Hematopoietic multipotent progenitor cell treated with erythropoietin and hydrocortisone succinate and interleukin-3 and kit ligand, for 6 days (in vitro differentiated cells): ENCODE data around the gene NFYA.

ENCODE experiments used
- DNase-seq: peaks from one replicate; pipeline ENCODE4 v3.0.0-alpha.2; 2015

NFYA gene

DNA sequence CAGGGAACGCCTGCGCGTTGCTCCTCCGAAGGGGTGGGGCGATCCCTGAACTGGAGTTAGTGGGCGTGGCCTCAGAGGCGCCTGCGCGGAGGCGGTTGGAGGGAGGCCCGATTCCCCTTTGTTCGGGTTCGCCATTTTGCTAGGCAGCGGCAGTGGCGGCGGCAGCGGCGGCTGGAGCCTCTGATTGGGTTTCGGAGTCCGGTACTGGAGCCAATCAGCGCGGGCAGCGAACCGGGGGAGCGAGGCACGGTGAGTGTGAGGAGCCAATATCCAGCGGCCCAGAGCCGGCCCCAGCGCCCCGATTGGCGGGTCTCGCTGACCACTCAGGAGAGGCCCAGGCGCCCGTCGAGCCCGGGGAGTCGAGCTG is at the start of gene NFYA:
NFYA (plus strand) TSS at position 139 of the 367 bp plus-strand sequence. CDS start 6,116 bp downstream, outside the sequence.
- DNase-seq: no peak

DNA sequence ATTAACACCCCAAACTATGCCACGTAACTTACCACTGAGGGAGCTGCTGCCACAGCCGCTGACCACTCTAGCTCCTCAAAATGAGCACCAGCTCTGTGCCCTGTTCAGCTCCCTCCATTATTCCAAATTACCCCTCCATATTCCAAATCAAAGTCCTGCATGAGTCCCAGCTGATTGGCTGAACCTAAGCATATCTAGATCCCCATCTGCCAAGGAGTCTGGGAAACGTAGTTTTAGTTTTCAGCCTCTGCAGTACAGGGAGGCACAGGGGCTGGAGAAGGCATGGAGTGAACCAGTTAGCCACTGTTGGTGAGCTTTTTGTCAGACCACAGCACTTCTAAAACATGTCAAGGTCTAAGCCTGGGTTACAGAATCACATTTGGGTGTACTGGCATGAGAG is 49.7 kb upstream of the NFYA start:
- no peak for DNase-seq

DNA sequence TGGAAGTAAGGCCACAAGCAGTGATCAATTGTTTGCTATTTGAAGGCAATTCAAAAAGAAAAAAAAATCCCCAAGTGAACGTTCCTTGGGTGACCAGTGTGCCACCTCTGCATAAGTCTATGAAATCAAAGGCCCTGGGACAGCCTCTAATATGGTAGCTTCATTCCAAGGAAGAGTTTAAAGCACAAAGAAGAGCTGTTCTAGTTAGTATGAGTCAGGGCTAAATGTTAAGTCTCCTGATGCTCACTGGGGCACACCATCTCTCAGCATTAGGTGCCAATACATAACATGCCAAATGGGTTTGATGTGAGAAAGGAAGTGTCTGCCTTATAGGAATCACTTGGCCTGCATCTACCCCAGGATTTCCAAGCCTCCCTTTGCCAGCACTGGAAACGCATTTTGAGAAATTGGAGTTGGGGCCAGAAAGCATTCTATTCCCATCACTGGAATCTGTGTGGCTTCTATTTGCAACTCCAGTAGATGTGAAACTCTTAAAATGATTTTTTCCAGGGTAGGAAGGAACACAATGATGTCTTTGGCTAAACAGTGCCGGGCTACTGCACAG is 46.7 kb upstream of the NFYA start:
- no peak for DNase-seq

DNA sequence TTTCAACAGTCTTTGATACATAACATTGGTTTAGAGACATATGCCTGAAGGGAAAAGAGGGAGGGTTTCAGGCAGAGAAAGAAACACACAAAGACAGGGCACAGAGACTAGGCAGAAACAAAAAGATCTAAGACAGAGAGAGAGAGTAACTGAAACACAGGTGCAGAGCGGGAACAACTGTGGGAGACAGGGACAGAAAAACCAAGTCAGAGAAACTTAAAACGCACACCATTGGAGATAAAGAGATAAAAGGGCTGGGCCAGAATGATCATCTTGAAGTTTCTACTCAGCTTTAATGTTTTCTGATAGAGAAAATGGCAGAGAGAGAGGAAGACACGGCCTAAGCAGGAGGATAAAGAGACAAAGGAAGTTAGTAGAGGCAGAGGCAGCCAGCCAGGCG is 45.5 kb upstream of the NFYA start:
- peak; percentile 36 for DNase-seq

DNA sequence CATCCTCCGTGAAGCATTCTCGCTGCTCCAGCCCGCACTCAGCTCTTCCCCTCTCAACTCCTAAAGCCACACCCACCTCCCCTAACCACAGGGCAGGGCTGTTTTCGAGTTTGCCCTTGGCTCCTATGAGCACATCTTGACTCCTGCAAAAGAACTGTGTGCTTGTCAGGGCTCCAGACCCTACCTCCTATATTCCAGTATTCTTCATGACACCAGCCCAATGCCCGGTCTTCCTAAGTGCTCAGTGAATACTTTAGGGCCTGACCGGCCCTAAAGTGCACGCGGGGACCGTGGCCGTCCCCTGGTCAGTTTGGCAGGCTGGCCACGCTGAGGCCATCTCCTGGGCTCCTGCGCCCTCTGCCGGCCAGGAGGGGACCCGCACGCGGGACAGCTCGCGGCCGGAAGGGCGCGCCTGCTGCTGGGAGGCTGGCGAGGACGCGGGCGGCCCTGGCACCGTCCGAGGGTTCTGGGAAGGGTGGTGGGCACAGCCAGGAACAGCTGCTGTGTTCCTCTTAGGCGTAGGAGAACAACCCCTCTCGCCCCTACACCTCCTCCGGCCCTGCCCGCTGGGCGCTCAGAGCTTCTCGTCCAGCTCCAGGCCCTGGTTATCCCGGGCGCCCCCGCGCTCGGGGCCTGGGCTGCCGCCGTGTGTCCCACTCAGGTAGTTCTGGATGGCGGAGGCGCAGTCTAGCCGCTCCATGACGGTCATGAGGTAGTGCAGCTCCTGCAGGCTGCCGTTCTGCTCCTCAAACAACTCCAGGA is 44.8 kb upstream of the NFYA start:
- DNase-seq: peak; percentile 92

DNA sequence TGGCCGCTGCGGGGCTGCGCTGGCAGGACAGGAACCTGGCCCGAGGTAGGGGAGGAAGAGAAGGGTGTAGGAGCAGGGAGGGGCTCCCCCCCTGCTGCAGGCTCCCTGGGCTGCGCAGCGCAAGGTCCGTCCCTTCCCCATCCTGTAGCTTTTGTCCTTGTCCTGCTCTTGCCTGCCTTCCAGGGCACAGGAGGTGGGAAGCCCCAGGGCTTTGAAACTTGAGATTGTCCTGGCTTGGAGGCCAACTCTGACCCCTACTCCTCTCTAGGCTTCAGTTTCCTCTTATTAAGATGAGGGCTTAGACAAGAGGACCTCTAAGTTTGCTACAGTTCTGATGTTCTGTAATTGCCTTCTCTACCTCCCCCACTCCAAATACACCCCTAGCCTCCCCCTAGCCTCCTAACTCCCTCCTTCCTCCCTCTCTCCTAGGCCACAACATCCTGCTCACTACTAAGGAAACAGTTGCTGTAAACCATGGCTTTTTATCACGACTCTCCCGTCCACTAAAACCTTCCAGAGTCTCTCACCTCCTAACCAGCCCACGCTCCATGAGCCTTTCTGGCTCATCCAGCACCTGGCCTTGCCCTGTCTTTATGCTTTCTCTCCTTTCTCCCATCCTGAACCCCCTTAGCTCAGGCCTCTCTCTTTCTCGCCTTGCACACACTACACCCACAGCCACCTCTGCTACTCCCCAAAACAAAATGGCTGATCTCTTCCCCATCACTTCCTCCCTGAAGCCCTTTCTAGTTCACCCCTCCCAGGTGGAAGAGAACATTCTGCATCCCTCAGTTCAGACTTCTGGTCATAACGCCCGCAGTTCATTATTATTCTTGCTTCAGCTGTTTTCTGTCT is 44.0 kb upstream of the NFYA start:
- peak; percentile 59 for DNase-seq

DNA sequence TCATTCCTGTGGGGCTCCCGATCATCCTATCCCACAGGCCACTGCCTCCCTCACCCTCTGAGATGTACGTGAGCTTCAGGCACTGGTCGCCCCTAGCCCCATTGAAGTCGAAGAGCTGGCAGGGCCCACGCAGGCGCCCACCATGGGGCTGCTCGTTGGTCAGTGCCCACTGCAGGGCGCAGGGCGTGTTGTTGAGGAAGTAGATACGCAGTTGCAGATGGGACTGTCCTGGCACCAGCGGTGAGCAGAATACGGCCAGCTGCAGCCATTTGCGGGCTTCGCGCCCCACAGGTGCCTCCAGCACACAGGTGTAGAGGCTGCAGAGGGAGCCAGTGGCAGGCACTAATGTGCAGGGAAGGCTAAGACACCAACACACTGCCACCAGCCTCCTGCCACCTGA is 39.9 kb upstream of the NFYA start:
- no peak for DNase-seq

DNA sequence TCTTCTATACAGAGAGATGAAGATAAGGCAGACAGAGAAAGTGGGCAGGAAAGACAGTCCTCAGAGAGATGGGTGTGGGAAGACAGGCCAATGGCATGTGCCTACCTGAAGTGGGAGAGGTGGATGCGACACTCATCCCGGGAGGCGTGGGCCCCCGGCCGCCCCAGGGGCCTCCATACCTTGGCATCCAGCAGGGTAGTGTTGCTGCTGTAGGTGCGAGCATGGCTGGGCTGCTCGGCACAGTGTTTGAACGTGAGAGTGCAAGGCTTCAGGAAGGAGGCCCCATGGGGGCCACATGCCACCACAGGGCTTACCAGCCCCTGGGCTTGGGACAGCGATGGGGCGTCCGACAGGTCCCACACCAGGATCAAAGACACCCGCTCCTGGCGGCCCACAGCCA is 39.0 kb upstream of the NFYA start:
- no peak for DNase-seq

DNA sequence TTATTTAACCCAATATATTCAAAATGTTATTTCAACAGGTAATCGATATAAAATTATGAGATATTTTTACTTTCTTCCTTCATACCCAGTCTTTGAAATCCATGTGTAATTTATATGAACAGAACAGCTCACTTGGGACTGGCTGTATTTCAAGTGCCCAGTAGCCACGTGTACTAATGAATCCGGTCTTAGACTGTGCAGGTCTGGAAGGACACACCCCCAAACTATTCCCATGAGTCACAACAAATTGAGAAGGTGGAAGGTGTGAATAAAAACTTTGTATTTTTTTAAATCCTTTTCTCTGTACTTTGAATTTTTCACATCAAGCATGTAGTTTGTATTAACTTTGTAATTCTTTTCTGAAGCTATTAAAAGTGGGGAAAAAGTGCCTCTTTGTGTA is 36.6 kb upstream of the NFYA start:
- no peak for DNase-seq

DNA sequence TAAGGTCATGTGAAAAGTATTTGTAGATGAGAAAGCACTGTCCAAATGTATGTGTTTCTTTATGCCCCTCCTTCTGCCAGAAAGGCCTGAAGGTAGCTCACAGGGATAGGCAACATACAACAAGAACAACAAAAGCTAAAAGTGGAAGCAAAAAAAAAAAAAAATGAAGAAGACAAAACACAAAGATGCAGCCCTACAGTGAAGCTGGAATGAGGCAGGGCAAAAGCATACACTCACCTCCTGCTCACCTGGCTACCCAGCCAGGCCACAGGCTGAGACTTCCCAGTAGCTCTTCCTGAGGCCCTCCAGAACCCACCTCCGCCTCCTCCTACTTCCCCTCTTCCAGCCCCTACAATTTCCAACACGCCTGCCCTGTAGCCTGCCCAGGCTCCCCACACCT is 36.2 kb upstream of the NFYA start:
- no peak for DNase-seq

DNA sequence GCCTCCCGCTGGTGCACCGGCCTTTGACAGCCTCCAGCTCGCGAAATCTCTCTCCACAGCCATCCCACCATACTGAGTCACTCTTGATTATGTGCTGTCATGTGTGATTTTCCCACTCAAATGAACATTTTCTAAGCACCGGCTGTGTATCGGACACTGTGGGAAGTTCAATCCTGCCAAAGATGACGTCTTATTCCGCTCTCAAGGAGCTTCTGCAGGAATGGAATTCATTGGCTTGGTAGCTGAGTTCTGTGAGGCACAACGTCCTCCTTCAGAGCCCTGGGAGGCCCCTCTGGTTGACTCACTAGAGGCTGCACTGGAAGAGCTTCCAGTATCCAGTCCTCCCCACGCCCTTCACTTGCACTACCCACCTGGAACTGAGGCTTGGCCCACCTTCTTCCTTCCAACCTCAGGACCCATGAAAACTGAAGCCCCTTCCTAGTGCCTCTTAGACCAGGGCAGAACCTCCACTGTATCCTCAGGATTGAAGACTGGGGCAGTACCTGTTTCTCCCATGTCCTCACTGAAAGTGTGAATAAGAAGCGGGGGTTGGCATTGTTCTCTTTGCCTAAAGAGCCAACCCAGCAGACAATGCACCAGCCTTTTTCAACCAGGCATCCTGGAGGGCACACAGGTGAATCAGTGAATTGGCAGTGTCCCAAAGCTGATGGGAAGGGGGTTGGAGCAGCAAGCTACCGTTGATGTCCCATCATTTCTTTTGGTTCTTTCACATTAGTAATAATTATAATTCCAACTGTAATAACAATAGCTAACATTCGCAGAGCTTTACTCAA is 35.5 kb upstream of the NFYA start:
- DNase-seq: no peak

DNA sequence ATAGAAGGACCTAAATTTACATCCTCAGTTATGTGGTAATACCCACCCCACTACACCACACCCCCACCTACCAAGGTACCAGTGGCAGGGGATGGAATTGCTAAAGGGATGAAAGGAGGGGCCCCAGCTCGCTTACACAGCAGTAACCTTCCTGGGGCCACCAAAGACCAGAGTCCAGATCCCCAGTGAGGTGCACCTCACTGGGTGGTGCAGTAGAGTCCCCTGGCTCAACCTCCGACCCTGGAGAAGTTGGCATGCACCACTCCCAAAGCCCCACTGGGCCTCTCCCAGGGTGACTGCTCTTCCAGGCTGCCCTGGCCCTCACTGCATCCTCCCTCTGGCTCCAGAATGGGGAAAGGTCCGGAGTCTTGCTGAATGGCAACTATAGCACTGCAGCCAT is 34.6 kb upstream of the NFYA start:
- no peak for DNase-seq

DNA sequence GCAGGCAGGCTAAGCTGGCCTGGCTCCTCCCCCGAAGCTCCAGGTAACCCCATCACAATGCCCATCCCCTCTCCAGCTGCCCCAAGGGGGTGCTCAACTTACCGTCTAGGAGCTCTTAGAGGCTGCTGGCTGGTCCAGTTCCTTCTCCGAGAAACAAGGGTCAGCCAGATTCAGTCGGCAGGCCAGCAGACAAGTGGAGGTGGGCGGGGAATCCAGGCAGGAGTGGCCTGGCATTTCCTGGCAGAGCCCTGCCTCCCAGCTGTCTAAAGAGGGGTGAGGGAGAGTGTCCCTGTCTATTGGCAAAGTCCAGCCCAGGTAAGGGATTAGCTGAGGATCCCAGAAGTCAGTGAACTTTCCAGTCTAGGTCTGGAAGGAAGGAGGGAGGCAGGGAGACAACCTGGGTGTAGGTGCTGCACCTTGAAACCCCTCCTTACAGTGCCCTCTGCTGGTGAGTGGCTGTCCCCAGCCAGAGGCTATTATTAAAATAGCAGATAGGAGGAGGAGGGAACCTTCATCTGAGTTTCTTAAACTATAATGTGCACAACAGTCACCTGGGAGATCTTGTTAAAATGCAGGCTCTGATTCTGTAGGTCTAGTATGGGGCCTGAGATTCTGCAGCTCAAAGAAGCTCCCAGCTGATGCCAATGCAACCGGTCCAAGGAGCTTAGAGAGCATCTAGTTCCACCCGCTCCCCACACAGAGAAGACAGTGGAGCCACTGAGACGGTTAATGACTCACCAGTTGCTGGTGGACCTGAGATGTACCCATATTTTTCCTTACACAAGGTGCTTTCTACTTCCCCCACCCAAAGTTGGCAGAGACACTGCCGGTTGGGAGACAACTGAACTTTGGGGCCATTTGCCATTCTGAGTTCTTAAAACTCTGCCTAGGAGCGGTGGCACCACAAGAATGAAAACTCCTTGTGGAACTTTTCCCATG is 33.4 kb upstream of the NFYA start, which contains the start of gene UNC5CL:
UNC5CL (minus strand) TSS at position 162 of the 939 bp plus-strand sequence. CDS start 4,147 bp downstream, outside the sequence.
- DNase-seq: peak; percentile 85

DNA sequence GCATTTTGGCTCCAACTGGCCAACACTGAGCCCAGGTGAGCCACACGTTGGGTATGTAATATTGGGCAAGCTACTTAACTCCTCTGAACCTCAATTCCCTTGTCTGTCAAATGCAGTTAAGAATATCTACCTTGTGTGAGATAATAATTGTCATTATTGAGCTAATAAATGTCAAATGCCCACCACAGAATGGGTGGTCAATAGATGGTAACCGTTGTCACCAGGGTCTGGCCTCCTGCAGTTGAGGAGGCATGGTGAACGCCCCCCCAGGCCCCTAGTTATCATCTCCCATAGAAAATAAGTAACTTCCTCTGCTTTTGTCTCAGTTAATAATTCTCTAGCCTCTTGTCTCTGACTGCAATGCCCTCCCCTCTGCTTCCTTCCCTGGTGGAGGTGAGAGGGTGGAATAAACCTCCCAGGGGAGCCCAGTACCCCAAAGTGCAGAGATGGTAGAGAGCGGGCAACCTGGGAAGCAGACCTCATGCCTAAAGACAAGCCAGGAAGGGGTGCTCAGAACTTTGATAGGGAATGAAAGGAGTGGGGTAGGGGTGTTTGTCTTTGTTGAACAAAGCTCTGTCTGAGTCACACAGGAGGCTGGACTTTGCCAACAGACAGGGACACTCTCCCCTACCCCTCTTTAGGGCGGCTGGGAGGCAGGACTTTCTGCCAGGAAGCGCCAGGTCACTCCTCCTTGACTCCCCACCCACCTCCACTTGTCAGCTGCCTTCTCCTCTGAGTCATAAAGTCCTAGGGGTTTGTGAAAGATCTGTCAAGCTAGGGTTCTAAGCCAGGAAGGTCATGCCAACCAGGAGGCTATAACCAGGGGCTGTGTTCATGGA is 32.5 kb upstream of the NFYA start:
- DNase-seq: peak; percentile 72

DNA sequence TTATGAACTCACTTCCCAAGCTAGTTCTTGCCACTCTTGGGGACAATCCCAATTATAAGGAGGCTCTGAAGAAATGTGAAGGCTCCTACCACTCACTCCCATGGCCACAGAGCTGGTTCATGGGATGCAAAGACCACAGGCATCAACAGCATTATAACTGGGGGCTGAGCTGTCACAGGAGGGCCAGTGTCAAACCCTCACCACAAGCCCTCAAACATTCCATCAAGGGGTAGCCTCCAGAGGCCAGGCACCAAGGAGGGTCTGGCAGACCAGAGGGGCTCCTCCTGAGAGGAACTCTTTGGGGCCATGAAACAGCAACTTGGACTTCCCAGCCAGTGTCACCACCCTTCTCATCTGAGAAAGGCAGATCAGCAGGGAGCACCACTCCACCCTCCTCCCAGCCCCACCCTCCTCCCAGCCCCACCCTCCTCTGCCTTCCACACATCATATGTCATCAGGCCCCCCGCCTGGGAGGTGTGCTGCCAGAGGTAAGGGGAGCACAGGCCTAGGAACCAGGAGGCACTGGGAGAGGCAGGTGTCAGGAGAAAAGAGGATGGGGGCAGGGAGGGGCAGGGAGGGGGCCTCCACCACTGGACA is 31.7 kb upstream of the NFYA start:
- peak; percentile 71 for DNase-seq

DNA sequence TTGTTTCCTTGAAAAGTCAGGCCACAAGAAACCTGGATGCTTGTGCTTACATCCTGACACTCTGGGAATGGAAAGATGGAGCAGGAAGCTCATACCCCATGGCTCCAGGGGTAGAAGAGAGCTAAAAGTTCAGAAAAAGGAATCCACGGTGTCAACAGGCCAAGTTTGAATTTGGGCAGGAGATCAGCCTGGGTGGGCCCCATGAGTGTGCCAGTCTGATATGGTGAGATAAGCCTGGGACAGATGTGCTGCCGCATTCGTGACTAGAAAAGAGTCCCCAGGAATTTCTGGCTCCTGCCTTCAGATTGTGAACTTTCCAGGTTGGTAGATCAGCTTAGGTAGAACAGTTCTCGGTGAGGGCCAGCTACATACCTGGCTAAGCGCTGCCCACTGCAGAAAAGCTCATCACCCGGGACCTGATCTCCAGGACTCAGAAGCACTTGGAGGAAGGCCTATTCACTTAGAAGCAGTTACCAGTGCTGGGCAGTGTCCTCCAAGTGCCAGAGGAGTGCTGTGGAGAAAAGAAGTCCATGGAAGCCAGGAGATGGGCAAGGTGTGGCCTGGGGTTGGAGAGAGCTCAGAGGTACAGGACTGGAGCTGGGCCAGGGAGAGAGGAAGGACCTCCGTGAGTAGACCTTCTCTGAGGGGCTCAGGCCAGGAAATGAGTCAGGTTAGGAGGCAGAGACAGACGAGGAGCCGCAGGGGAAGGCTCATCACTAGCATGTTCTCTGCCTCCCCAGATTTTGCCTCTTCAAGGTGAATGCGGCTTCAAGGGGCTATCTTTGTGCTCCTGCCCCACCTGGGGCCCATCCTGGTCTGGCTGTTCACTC is 30.3 kb upstream of the NFYA start, which contains the start of gene TSPO2:
TSPO2 (plus strand) TSS at position 242 of the 830 bp plus-strand sequence; CDS start at position 761, 519 bp downstream.
- DNase-seq: peak; percentile 89

DNA sequence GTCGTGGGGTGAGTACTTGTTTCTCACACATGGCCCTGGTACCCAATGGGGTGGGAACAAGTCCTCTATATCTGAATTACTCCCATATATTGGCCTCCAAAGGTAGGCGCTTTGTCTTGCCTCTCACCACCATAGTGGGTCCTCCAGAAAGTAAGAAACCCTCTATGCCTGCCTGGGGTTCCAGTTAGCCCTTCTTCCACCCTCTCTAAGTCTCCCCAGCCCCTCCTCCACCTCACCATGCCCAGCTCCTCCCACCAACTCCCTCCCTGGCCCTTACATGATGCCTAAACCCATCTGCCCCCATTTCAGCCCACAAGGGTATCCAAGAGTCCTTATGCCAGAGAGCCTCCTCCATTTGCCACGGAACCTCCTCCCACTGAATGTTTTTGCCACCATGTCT is 29.6 kb upstream of the NFYA start:
- DNase-seq: no peak

DNA sequence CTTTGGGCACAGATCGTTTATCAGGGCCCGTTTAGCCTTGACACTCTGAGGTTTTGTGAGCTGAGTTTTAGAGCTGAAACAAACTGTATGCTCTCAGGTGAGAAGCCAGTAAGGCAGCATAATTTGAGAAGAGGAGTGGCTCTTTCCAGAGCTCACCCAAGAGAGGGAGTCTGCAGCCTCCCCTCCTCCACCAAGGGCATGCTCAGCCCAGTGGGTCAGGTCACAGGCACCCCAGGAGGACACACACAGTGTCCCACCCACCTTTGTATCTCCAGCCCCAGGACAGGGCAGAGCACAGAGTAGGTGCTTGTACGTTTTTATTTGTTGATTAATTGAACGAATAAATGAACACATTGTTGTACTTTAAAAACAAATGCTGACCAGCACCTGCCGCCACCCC is 27.1 kb upstream of the NFYA start:
- DNase-seq: no peak

DNA sequence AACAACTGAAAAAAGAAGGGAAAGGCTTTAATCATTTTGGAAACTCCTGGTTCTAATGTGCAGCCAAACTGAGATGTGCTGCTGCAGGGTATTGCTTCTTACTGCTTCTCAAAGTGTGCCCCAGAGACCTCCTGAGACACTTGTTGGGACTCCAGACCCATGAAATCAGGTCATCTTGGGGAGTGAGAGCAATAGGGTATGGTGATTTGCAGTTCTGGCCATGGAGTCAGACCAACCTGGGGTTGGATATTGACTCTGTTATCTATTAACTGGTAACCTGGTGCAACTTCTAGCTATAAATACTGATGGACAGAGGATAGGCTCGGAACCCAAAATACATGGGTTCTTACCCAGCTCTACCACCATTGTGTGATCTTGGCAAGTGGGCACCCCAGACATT is 26.7 kb upstream of the NFYA start:
- DNase-seq: no peak
